Measurements from ENCODE around the gene CAMK1D. TPM values are rescaled to one million over a fixed set of nuclear protein-coding genes. Genes with fewer than 3 reads are reported as not detected.

CAMK1D gene
- total and polyA plus RNA-seq, 2 experiments from 2014 or later: 4.6 to 7.2 TPM

- no peak for TF ChIP-seq ZNF462 (CRISPR knock-in tag; IDR thresholded peaks at IDR 0.05)
- no peak for TF ChIP-seq JUNB (IDR thresholded peaks at IDR 0.05; ENCODE audit: unreplicated experiment)
- no peak for TF ChIP-seq ETS1 (IDR thresholded peaks at IDR 0.05)
Observed at GRCh38 chr10:12657489-12657888, 308.1 kb downstream of the CAMK1D start (continued).

- Histone ChIP-seq H3K4me3 (no peak overlapping the region), H3K27me3 (ENCODE audit: insufficient read depth) (no peaks in the 10 kb centered on the region), H3K36me3 (ENCODE audit: insufficient read depth) (no peaks in the 10 kb centered on the region), H3K9me2 (ENCODE audit: insufficient read depth) (no peaks in the 10 kb centered on the region), H3F3A (replicated peaks; ENCODE audit: low read depth) (no peaks in the 10 kb centered on the region), H3K4me1 (ENCODE audit: insufficient read depth) (no peaks in the 10 kb centered on the region), H3K4me2 (no peak overlapping the region), H3K79me2 (replicated peaks; ENCODE audit: insufficient read depth) (no peaks in the 10 kb centered on the region), H2AFZ (no peak overlapping the region), H4K20me1 (replicated peaks; ENCODE audit: insufficient read depth) (no peaks in the 10 kb centered on the region), H3K27ac (ENCODE audit: low read depth) (no peak overlapping the region)
- ATAC-seq (no peak), DNase-seq (ENCODE audit: low spot score) (no peak)
- no peak overlapping the region for H3K27ac Mint-ChIP-seq
- H3K36me3 Mint-ChIP-seq (ENCODE audit: low read depth): no peaks in the 10 kb centered on the region; the same call in 2 of the 3 replicates
- no peaks in the 10 kb centered on the region for H3K27me3 Mint-ChIP-seq (ENCODE audit: insufficient read depth, low read depth, poor library complexity)
- no peak overlapping the region for H3K4me3 Mint-ChIP-seq
- peaks cover 2% of the 10 kb centered on the region; the same call in 1 of the 3 replicates for H3K9me3 Mint-ChIP-seq
- H3K4me1 Mint-ChIP-seq: no peaks in the 10 kb centered on the region
- no peak for TF ChIP-seq CREB1 (CRISPR knock-in tag; IDR thresholded peaks at IDR 0.05; ENCODE audit: low read depth)
- no peak for TF ChIP-seq ZNF462 (CRISPR knock-in tag; IDR thresholded peaks at IDR 0.05)
- TF ChIP-seq POLR2AphosphoS5 (IDR thresholded peaks at IDR 0.05; ENCODE audit: low read depth): no peak
- TF ChIP-seq CTCF (conservative IDR thresholded peaks at IDR 0.05; ENCODE audit: low read depth in 2 of 2): no peak
- TF ChIP-seq NANOG (IDR thresholded peaks at IDR 0.05; ENCODE audit: borderline replicate concordance): no peak
Observed at GRCh38 chr10:12658526-12658925, 309.2 kb downstream of the CAMK1D start.
